GM10847 (cell line): ENCODE data around the gene PEX14.

ENCODE experiments used
- POLR2A ChIP-seq: IDR thresholded peaks from 2 replicates; pipeline ENCODE4 v1.6.1; 2011; ENCODE audit not compliant: insufficient read length; ENCODE audit errors: extremely low read depth

The PEX14 gene

GRCh38 chr1:10474613-10475507 is at the start of gene PEX14:
TSS of gene PEX14 (plus strand) at chr1:10474950. CDS start at chr1:10474967, 17 bp downstream.
- TF ChIP-seq POLR2A: peak; percentile 71

- TF ChIP-seq POLR2A: no peak
Observed at GRCh38 chr1:10428984-10429383, 45.8 kb upstream of the PEX14 start.

- no peak for TF ChIP-seq POLR2A
Observed at GRCh38 chr1:10429868-10430215, 44.9 kb upstream of the PEX14 start.

- TF ChIP-seq POLR2A: peak; percentile 51
Observed at GRCh38 chr1:10430216-10431069, 44.3 kb upstream of the PEX14 start, which contains the start of gene CENPS. TSS of gene CENPS (plus strand) at chr1:10430433. CDS start at chr1:10430518, 85 bp downstream.

GRCh38 chr1:10431070-10431730 is 43.5 kb upstream of the PEX14 start:
- TF ChIP-seq POLR2A: no peak

- no peak for TF ChIP-seq POLR2A
Observed at GRCh38 chr1:10432910-10433700, 41.6 kb upstream of the PEX14 start.

- no peak for TF ChIP-seq POLR2A
Observed at GRCh38 chr1:10433790-10434189, 41.0 kb upstream of the PEX14 start.

- no peak for TF ChIP-seq POLR2A
Observed at GRCh38 chr1:10434590-10434989, 40.2 kb upstream of the PEX14 start.

- TF ChIP-seq POLR2A: no peak
Observed at GRCh38 chr1:10437052-10437451, 37.7 kb upstream of the PEX14 start.

- TF ChIP-seq POLR2A: no peak
Observed at GRCh38 chr1:10438677-10439163, 36.0 kb upstream of the PEX14 start.

- no peak for TF ChIP-seq POLR2A
Observed at GRCh38 chr1:10440305-10440704, 34.4 kb upstream of the PEX14 start.

GRCh38 chr1:10440794-10441193 is 34.0 kb upstream of the PEX14 start:
- no peak for TF ChIP-seq POLR2A

GRCh38 chr1:10444248-10444647 is 30.5 kb upstream of the PEX14 start:
- TF ChIP-seq POLR2A: no peak

- TF ChIP-seq POLR2A: no peak
Observed at GRCh38 chr1:10444795-10445397, 29.9 kb upstream of the PEX14 start.
